ENCODE measurements around the gene TMEM11.
A peak's percentile ranks its signal among the peaks of the same experiment; 100 is the strongest.

The TMEM11 gene

GRCh38 chr17:21217346-21217745 lies 3.4 kb upstream of the TMEM11 start:
- in situ Hi-C loops (cut with HindIII; ENCODE audit: low pct_ligation_motif_present, low sequenced_read_pairs), result no loop called here
- no peak for DNase-seq
- Histone ChIP-seq H3K27ac (no peak overlapping the region), H3K4me3 (ENCODE audit: low read depth, low read length) (no peak overlapping the region), H3K27me3 (replicated peaks) (no peaks in the 10 kb centered on the region), H3K36me3 (replicated peaks) (peaks cover 2% of the 10 kb centered on the region)
- TF ChIP-seq CTCF (IDR thresholded peaks at IDR 0.05; ENCODE audit: low read depth, low read length, missing control alignments), result no peak

- Histone ChIP-seq H3K27ac (no peak overlapping the region), H3K4me3 (ENCODE audit: low read depth, low read length) (no peak overlapping the region), H3K27me3 (replicated peaks) (no peaks in the 10 kb centered on the region), H3K36me3 (replicated peaks) (no peaks in the 10 kb centered on the region)
- TF ChIP-seq CTCF (IDR thresholded peaks at IDR 0.05; ENCODE audit: low read depth, low read length, missing control alignments), result no peak
- in situ Hi-C loops (cut with HindIII; ENCODE audit: low pct_ligation_motif_present, low sequenced_read_pairs), result no loop called here
- no peak for DNase-seq
Measured at GRCh38 chr17:21215935-21216334, 2.0 kb upstream of the TMEM11 start.

GRCh38 chr17:21214777-21215541 lies 998 bp upstream of the TMEM11 start:
- Histone ChIP-seq H3K27ac (peak overlapping the region; percentile 94), H3K4me3 (ENCODE audit: low read depth, low read length) (peak overlapping the region; percentile 77), H3K27me3 (replicated peaks) (no peaks in the 10 kb centered on the region), H3K36me3 (replicated peaks) (peaks cover 4% of the 10 kb centered on the region)
- DNase-seq, result peak; percentile 22
- no peak for TF ChIP-seq CTCF (IDR thresholded peaks at IDR 0.05; ENCODE audit: low read depth, low read length, missing control alignments)
- in situ Hi-C loops (cut with HindIII; ENCODE audit: low pct_ligation_motif_present, low sequenced_read_pairs), result no loop called here

- Histone ChIP-seq H3K27me3 (replicated peaks) (no peaks in the 10 kb centered on the region), H3K27ac (peak overlapping the region; percentile 94), H3K36me3 (replicated peaks) (peaks cover 4% of the 10 kb centered on the region), H3K4me3 (ENCODE audit: low read depth, low read length) (peak overlapping the region; percentile 77)
- TF ChIP-seq CTCF (IDR thresholded peaks at IDR 0.05; ENCODE audit: low read depth, low read length, missing control alignments), result no peak
- DNase-seq, result peak; percentile 3
- in situ Hi-C loops (cut with HindIII; ENCODE audit: low pct_ligation_motif_present, low sequenced_read_pairs), result no loop called here
Measured at GRCh38 chr17:21213638-21214014, 335 bp downstream of the TMEM11 start.

- no peak for DNase-seq
- Histone ChIP-seq H3K36me3 (replicated peaks) (peaks cover 4% of the 10 kb centered on the region), H3K27ac (peak overlapping the region; percentile 94), H3K27me3 (replicated peaks) (no peaks in the 10 kb centered on the region), H3K4me3 (ENCODE audit: low read depth, low read length) (peak overlapping the region; percentile 77)
- no peak for TF ChIP-seq CTCF (IDR thresholded peaks at IDR 0.05; ENCODE audit: low read depth, low read length, missing control alignments)
- in situ Hi-C loops (cut with HindIII; ENCODE audit: low pct_ligation_motif_present, low sequenced_read_pairs), result no loop called here
Measured at GRCh38 chr17:21212826-21213637, 929 bp downstream of the TMEM11 start.
